ENCODE measurements around the gene BCAN.

GRCh38 chr1:156659661-156659987, 17.7 kb downstream of the BCAN start:
- no peak for TF ChIP-seq POLR2A (IDR thresholded peaks at IDR 0.05)
- TF ChIP-seq CTCF (IDR thresholded peaks at IDR 0.05) = no peak

All from gastroesophageal sphincter (tissue), 3 donors.